ENCODE data around the gene P4HA2. TPM values are rescaled to one million over a fixed set of nuclear protein-coding genes. Genes with fewer than 3 reads are reported as not detected.

Gene P4HA2
- total and polyA plus RNA-seq, 2 donors (not counting 3 experiments of a cell fraction or from before 2014, with no cell fraction given) = 37.6 to 58.7 TPM

DNA sequence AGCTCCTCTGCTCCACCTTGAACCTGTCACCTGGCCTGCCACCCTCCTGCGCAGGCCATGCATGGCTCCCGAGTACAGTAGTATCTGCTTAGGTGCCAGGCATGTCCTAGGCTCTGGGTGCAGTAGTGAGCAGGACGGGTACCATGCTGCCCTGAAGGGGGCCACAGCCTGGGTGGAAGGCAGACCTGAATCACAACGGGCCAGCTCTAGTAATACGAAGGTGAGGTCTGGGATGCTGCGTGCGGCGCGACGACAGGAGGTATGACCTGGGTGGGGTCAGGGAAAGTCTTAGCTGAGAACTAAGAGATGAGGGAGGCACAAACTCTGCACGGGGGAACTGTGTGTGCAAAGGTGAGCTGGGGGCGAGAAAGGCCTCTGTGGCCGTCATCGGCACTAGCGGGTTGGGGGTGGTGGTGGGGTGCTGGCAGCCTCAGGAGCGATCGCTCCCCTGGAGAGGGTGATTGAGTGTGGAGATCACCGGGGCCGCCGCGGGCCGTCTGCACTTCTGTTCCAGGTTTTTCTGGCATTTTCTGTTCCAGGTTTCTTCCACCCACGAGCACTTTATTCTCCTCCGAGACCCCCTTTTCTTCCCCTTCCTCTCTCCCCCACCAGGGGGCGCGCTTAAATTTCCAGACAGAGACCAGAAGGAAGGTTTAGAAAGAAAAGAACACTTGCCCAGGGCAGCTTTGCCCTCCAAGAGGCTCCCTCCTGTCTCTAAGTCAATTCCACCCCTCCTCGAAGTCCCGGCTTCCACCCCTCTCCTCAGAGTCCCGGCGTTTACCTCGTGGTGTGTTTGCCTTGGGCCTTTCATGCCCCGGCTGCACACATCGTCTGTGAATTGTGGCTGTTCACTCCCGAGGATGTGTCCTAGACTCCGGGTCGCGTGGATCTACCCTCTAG is 44.9 kb upstream of the P4HA2 start:
- POLR2A ChIA-PET = no interaction called here
- CTCF ChIA-PET = interaction anchor here (0.8 to 4.3 kb wide), 18 partner anchors 8 to 233 kb away, joined by 3 to 35 read pairs (median 5); partner anchors contain the start of genes P4HA2, SLC22A4 and SLC22A5
- Histone ChIP-seq H3K36me3 (ENCODE audit: control insufficient read depth in 2 of 2, extremely low read depth in 1 of 2, insufficient read depth in 2 of 2, low read length in 2 of 2) (peaks cover 0 to 23% of the 10 kb centered on the region in 2 experiments), H3K9ac (replicated peaks; ENCODE audit: extremely low read depth, insufficient read depth, low read length) (no peak overlapping the region), H3K9me3 (replicated peaks; ENCODE audit: control insufficient read depth, insufficient read depth, low read length) (no peaks in the 10 kb centered on the region), H3K4me3 (replicated peaks in 1 of 3; ENCODE audit: insufficient read depth in 1 of 3, low read depth in 1 of 3, low read length in 3 of 3) (no peak overlapping the region), H3K4me1 (ENCODE audit: control insufficient read depth, extremely low read depth, insufficient read depth, low read length) (no peaks in the 10 kb centered on the region), H3K9me1 (replicated peaks; ENCODE audit: control insufficient read depth, extremely low read depth, insufficient read depth, low read length) (no peaks in the 10 kb centered on the region), H3K27me3 (ENCODE audit: control insufficient read depth in 2 of 2, insufficient read depth in 2 of 2, low read length in 2 of 2) (no peaks in the 10 kb centered on the region), H3K4me2 (ENCODE audit: insufficient read depth, low read length) (no peak overlapping the region), H2AFZ (ENCODE audit: low read depth, low read length) (no peak overlapping the region), H4K20me1 (replicated peaks; ENCODE audit: control insufficient read depth, extremely low read depth, insufficient read depth, low read length) (no peaks in the 10 kb centered on the region), H3K79me2 (ENCODE audit: control insufficient read depth, insufficient read depth, low read length) (no peaks in the 10 kb centered on the region), H3K27ac (ENCODE audit: insufficient read depth, low read depth, low read length) (no peak overlapping the region)
- DNase-seq (ENCODE audit: low read depth, low spot score) (peak; percentile 70), FAIRE-seq (peak; percentile 88)
- dilution Hi-C loops (cut with MboI; ENCODE audit: extremely low pct_ligation_motif_present, low sequenced_read_pairs) = no loop called here
- TF ChIP-seq MYC (IDR thresholded peaks at IDR 0.05; ENCODE audit: low read depth, low read length) = no peak
- no peak for TF ChIP-seq POLR2AphosphoS5 (IDR thresholded peaks at IDR 0.05; ENCODE audit: insufficient read depth, low read depth, low read length)
- no peak for TF ChIP-seq GATA2 (IDR thresholded peaks at IDR 0.05; ENCODE audit: insufficient read depth, insufficient read length, low read depth, low read length)
- TF ChIP-seq JUN (IDR thresholded peaks at IDR 0.05; ENCODE audit: borderline replicate concordance, insufficient read depth, insufficient read length, low read depth) = no peak
- peak; percentile 79 to 81 for TF ChIP-seq CTCF (IDR thresholded peaks at IDR 0.05; ENCODE audit: extremely low read depth in 1 of 2, insufficient read depth in 1 of 2, low read depth in 1 of 2, low read length in 2 of 2)
- TF ChIP-seq, protein P1, sequence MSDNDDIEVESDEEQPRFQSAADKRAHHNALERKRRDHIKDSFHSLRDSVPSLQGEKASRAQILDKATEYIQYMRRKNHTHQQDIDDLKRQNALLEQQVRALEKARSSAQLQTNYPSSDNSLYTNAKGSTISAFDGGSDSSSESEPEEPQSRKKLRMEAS (IDR thresholded peaks at IDR 0.05; ENCODE audit: insufficient read depth, insufficient read length) = no peak
- TF ChIP-seq EZH2 (IDR thresholded peaks at IDR 0.05; ENCODE audit: borderline replicate concordance, low read depth, low read length, severe bottlenecking) = no peak
- TF ChIP-seq POLR2A (IDR thresholded peaks at IDR 0.05; ENCODE audit: low read depth, low read length) = peak; percentile 36
- no peak for TF ChIP-seq FOS (IDR thresholded peaks at IDR 0.05; ENCODE audit: borderline replicate concordance, insufficient read depth, low read length)
- no TSS peak for BruUV-seq (replicated peaks)
- intact Hi-C loops (cut with micrococcal nuclease) = loop anchor here (1.0 to 5.0 kb wide), 5 partner anchors 21 to 208 kb away; partner anchors contain the start of gene SLC22A5

Measured in endothelial cell of umbilical vein (primary cell).